Muscle of leg (tissue), 11 donors: ENCODE results near the gene TADA2B. TPM values are rescaled to one million over a fixed set of nuclear protein-coding genes. Genes with fewer than 3 reads are reported as not detected.

Experiments used
- DNase-seq: peaks from one replicate; pipeline ENCODE4 v3.0.0; 2013
- H3K27ac ChIP-seq: one replicate; pipeline ENCODE4 v1.5.1; 2013; ENCODE audit warnings: mild to moderate bottlenecking, low read length, control low read depth
- H3K27me3 ChIP-seq: one replicate; pipeline ENCODE4 v1.6.1; 2013; ENCODE audit warnings: low read length; ENCODE audit not compliant: control insufficient read depth, insufficient read depth
- H3K36me3 ChIP-seq: one replicate; pipeline ENCODE4 v1.6.1; 2013; ENCODE audit warnings: low read length; ENCODE audit not compliant: control insufficient read depth, insufficient read depth
- H3K4me1 ChIP-seq: one replicate; pipeline ENCODE4 v1.6.1; 2013; ENCODE audit warnings: low read length; ENCODE audit not compliant: control insufficient read depth, insufficient read depth
- H3K4me3 ChIP-seq: one replicate; pipeline ENCODE4 v1.5.1; 2013; ENCODE audit warnings: low read length, control low read depth
- H3K9me3 ChIP-seq: replicated peaks from 2 replicates; pipeline ENCODE4 v1.6.1; 2013; ENCODE audit warnings: low read depth, low read length; ENCODE audit not compliant: control insufficient read depth
- WGBS: methylation state at CpG from one replicate; pipeline ENCODE4 v1.1.5; 2013; ENCODE audit warnings: missing lambda C conversion rate; ENCODE audit not compliant: insufficient coverage; 5-methylcytosine and 5-hydroxymethylcytosine counted together
- polyA plus RNA-seq, 8 donors: library from polyadenylated mRNA; unstranded; fragments of 120-200 nt; gene quantifications; one replicate each; pipeline versions ENCODE4 v1.2.1 to v1.2.3, GENCODE V29; 2013; ENCODE audit warnings: inconsistent platforms in 1 of 8, low replicate concordance in 1 of 8; ENCODE audit not compliant: insufficient read length in 8 of 8, insufficient read depth in 1 of 8
- total RNA-seq: library from RNA; stranded (reverse); fragments of 120-200 nt; gene quantifications from one replicate; pipeline ENCODE4 v1.2.4, GENCODE V29; 2013

Gene TADA2B
- total and polyA plus RNA-seq, 9 donors = 15.9 to 26.1 (median 22.3) TPM

- Histone ChIP-seq H3K4me1 (peaks cover 19% of the 10 kb centered on the region), H3K27ac (no peak overlapping the region), H3K27me3 (no peaks in the 10 kb centered on the region), H3K36me3 (peaks cover 27% of the 10 kb centered on the region), H3K4me3 (no peak overlapping the region), H3K9me3 (no peaks in the 10 kb centered on the region)
- 79% methylated on average over 3 of the region's 4 CpGs for WGBS
- no peak for DNase-seq
These were observed 23.3 kb downstream of the TADA2B start for GRCh38 chr4:7066493-7066892.

GRCh38 chr4:7067126-7067451 is 23.9 kb downstream of the TADA2B start:
- H3K9me3 ChIP-seq = no peaks in the 10 kb centered on the region
- H3K4me1 ChIP-seq = peaks cover 19% of the 10 kb centered on the region

GRCh38 chr4:7067452-7068278 is 24.5 kb downstream of the TADA2B start, which contains the start of gene GRPEL1:
Gene GRPEL1, minus strand, starts transcription at chr4:7068064. Its CDS starts 32 bp downstream, at chr4:7068032.
- peaks cover 19% of the 10 kb centered on the region for H3K4me1 ChIP-seq
- WGBS = under 1% methylated on average over 76 of the region's 81 CpGs
- H3K27ac ChIP-seq = peak within 1 kb of the TSS; percentile 97
- H3K36me3 ChIP-seq = peaks cover 19% of the 10 kb centered on the region
- peak within 1 kb of the TSS; percentile 86 for H3K4me3 ChIP-seq
- peak; percentile 100 for DNase-seq
- no peaks in the 10 kb centered on the region for H3K27me3 ChIP-seq
- H3K9me3 ChIP-seq = no peaks in the 10 kb centered on the region

More at GRCh38 chr4:7067126-7067451, 23.9 kb downstream of the TADA2B start:
- 6% methylated on average over 13 of the region's 13 CpGs for WGBS
- DNase-seq = no peak
- Histone ChIP-seq H3K27me3 (no peaks in the 10 kb centered on the region), H3K27ac (no peak overlapping the region), H3K4me3 (peak overlapping the region; percentile 86), H3K36me3 (peaks cover 21% of the 10 kb centered on the region)

GRCh38 chr4:7068279-7068842 is 25.2 kb downstream of the TADA2B start:
- no peak for DNase-seq
- H3K27ac ChIP-seq = peak overlapping the region; percentile 97
- peaks cover 12% of the 10 kb centered on the region for H3K36me3 ChIP-seq
- peaks cover 20% of the 10 kb centered on the region for H3K4me1 ChIP-seq
- H3K9me3 ChIP-seq = no peaks in the 10 kb centered on the region
- WGBS = under 1% methylated on average over 44 of the region's 50 CpGs
- H3K4me3 ChIP-seq = peak overlapping the region; percentile 86
- H3K27me3 ChIP-seq = no peaks in the 10 kb centered on the region

- Histone ChIP-seq H3K36me3 (peaks cover 7% of the 10 kb centered on the region), H3K4me3 (peak overlapping the region; percentile 86), H3K9me3 (no peaks in the 10 kb centered on the region), H3K4me1 (peaks cover 25% of the 10 kb centered on the region), H3K27me3 (no peaks in the 10 kb centered on the region), H3K27ac (peak overlapping the region; percentile 97)
- 8% methylated on average over 16 of the region's 20 CpGs for WGBS
- no peak for DNase-seq
These were observed 25.7 kb downstream of the TADA2B start for GRCh38 chr4:7068883-7069282.

- H3K27ac ChIP-seq = no peak overlapping the region
- peaks cover 38% of the 10 kb centered on the region for H3K4me1 ChIP-seq
- H3K9me3 ChIP-seq = no peaks in the 10 kb centered on the region
- DNase-seq = peak; percentile 74
- no peaks in the 10 kb centered on the region for H3K27me3 ChIP-seq
- 46% methylated on average over 23 of the region's 23 CpGs for WGBS
- H3K4me3 ChIP-seq = no peak overlapping the region
- peaks cover 2% of the 10 kb centered on the region for H3K36me3 ChIP-seq
These were observed 27.7 kb downstream of the TADA2B start for GRCh38 chr4:7070729-7071511.

GRCh38 chr4:7073059-7073458 is 29.9 kb downstream of the TADA2B start:
- 90% methylated on average over 13 of the region's 14 CpGs for WGBS
- Histone ChIP-seq H3K4me1 (peaks cover 35% of the 10 kb centered on the region), H3K27ac (no peak overlapping the region), H3K36me3 (no peaks in the 10 kb centered on the region), H3K9me3 (no peaks in the 10 kb centered on the region), H3K27me3 (no peaks in the 10 kb centered on the region), H3K4me3 (no peak overlapping the region)
- DNase-seq = no peak

- WGBS = 74% methylated on average over 14 of the region's 18 CpGs
These were observed 30.6 kb downstream of the TADA2B start for GRCh38 chr4:7073526-7074390.

GRCh38 chr4:7074426-7074825 is 31.3 kb downstream of the TADA2B start:
- Histone ChIP-seq H3K36me3 (no peaks in the 10 kb centered on the region), H3K9me3 (no peaks in the 10 kb centered on the region), H3K27ac (peak overlapping the region; percentile 62), H3K4me1 (peaks cover 29% of the 10 kb centered on the region), H3K4me3 (no peak overlapping the region), H3K27me3 (no peaks in the 10 kb centered on the region)
- WGBS = 81% methylated on average over 9 of the region's 9 CpGs
- DNase-seq = peak; percentile 85

More at GRCh38 chr4:7073526-7074390, 30.6 kb downstream of the TADA2B start:
- Histone ChIP-seq H3K36me3 (no peaks in the 10 kb centered on the region), H3K27me3 (no peaks in the 10 kb centered on the region), H3K4me1 (peaks cover 33% of the 10 kb centered on the region), H3K4me3 (no peak overlapping the region), H3K27ac (peak overlapping the region; percentile 49), H3K9me3 (no peaks in the 10 kb centered on the region)
- DNase-seq = peak; percentile 66
